NCI-H2196 treated with DMSO at 0.1 percent for 48 hours (cell line): ENCODE results near the gene LMAN1L.
A peak's percentile ranks its signal among the peaks of the same experiment; 100 is the strongest.

Experiments
- DNase-seq: peaks from one replicate; lab custom pipeline; 2025; ENCODE audit not compliant: unreplicated experiment; lab: John Stamatoyannopoulos, UW

The LMAN1L gene

DNA sequence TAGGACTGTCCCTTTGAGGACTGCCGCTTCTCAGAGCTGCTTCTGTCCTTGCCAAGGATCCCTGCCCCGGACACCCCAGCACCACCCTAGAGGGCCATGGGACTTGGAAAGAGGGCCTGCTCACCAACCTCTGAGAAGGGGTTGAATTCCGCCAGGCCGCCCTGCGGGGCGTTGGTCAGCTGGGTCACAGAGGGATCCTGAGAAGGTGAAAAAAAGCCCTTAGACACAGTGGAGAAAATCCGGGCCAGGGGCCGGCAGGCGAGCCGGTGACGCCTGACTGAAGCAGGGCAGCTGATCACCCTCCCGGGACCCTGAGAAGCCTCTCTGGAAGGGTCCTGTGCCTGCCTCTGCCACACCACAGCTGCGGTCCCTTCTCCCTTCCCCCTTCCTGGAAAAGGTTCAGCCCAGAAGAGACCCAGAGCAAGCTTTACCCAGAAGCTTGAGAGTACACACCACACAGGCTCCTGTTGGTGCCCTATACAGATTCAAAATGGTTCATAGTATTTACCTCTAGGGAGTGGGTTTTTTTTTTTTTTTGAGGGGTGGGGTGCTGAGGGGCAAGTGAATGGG is 41.9 kb downstream of the LMAN1L start:
- no peak for DNase-seq

DNA sequence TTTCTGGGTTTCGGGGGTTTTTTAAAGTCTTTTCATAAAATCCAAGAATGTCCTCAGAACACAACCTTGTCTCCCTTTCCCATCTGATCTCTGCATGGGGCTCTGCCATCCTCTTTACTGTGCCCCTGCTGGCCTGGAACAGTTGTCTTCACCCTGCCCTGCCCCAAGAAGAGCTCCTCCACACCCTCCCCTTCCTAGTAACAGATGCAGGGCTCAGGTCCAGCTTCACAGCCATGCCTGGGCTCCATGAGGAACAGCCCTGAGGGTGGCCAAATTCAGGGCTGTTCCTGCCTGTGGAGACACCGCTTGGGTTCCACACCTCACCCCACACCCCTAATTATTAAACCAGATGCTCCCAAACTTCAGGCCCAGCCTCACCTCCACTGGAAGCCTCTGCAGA is 43.2 kb downstream of the LMAN1L start:
- no peak for DNase-seq

DNA sequence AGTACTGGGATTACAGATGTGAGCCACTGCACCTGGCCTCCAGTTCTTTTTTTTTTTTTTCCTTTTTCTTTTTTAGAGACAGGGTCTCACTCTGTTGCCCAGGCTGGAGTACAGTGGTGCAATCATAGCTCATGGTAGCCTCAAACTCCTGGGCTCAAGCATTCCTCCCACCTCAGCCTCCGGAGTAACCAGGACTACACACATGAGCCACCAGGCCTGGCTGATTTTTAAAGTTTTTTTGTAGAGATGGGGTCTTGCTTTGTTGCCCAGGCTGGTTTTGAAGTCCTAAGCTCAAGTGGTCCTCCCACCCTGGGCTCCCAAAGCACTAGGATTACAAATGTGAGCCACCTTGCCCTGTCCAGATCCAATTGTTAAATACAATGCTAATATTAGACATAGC is 43.9 kb downstream of the LMAN1L start:
- DNase-seq: no peak

DNA sequence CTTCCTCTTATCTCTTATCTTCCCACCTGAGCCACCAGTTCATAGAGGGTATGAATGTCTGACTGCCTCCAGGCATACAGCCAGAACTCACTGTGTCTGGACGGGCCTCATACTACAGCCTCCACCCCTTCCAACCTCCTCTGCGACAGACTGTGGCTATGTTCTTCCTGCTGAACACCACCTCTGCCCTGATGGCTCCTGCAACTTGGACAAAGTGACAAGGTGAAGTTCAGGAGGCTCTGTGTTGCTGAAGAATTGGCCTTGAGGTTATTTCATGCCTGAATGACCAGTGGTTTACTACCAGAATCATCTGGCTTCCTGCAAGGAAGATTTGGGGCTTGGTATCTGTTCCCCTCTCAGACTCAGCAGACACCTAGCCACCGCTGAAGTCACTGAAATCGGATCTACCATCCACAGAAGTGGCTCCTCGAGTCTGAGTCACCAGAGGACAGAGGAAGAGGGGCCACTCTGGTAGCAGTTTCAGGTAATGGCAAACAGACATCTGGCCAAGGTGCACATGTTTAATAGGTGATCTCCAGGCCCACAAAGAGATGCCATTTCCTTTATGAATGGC is 44.5 kb downstream of the LMAN1L start:
- DNase-seq: peak; percentile 33

- DNase-seq: no peak
These were observed 45.2 kb downstream of the LMAN1L start for GRCh38 chr15:74857671-74858368.

GRCh38 chr15:74858369-74858740 is 45.7 kb downstream of the LMAN1L start:
- DNase-seq: no peak

- no peak for DNase-seq
These were observed 50.8 kb downstream of the LMAN1L start for GRCh38 chr15:74863239-74864056.

DNA sequence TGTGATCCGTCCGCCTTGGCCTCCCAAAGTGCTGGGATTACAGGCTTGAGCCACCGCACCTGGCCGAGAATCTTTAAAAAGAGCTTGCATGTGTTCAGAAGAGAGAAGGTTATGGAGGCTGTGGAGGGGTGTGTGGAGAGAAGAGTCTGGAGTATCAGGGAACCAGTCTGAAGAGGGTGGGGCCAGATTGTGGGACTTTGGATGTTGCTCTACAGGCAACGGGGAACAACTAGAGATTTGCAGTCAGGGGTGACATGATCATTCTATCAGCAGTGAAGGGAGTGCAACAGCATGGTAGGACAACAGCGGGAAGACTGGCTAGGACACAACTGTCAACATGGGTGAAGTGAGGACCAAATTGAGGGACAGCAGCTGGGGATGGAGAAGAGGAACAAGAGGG is 51.7 kb downstream of the LMAN1L start:
- no peak for DNase-seq

DNA sequence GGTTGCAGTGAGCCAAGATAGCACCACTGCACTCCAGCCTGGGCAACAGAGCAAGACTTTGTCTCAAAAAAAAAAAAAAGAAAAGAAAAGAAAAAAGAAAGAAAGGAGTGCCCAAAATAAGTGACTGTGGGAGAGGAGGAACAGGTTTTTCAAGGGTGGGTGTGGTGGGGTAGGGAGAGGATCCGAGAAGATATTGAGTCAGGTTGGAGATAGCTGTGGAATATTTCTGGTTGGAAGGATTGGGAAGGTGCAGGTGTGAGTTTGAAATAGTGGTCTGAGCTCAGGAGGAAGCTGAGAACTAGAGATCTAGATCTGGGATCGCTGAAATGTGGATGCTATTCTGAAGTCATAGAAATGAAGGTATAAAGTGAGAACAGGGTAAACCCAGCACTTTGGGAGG is 52.7 kb downstream of the LMAN1L start:
- DNase-seq: no peak

GRCh38 chr15:74866090-74866489 is 53.5 kb downstream of the LMAN1L start:
- DNase-seq: no peak

GRCh38 chr15:74867466-74868038 is 54.9 kb downstream of the LMAN1L start:
- DNase-seq: no peak

- no peak for DNase-seq
These were observed 55.4 kb downstream of the LMAN1L start for GRCh38 chr15:74868059-74868458.

GRCh38 chr15:74869372-74869725 is 56.7 kb downstream of the LMAN1L start:
- DNase-seq: no peak

DNA sequence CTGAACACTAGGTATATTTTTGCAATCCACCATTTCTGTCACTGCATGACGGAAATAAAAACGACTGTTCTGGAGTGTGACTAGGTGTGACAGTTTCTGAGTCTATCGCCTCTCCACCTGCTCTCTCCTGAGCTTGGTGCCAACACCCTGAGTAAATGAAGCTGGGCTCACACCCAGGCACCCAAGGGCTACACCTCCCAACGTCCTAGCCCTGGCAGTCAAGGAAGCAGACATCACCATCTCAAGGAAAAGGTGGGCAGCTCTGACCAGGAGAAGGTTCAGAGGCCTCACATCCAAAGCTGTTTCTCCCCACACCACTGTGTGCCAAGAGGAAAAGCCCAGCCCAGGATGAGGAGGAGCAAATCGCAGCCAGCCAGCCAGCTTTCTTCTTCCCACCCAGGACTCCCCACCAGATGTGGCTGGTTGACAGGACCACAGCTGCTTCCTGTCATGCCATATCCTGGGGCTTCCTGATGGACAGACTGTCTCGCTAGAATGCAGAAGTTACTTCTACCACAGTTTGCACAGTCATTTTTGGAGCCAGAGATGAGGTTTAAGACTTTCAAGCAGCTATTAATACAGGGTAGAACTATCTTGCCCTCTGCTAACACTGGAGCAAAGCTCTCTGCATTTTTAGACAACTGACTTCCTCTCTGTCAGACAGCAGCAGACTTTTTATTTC is 57.2 kb downstream of the LMAN1L start:
- no peak for DNase-seq

DNA sequence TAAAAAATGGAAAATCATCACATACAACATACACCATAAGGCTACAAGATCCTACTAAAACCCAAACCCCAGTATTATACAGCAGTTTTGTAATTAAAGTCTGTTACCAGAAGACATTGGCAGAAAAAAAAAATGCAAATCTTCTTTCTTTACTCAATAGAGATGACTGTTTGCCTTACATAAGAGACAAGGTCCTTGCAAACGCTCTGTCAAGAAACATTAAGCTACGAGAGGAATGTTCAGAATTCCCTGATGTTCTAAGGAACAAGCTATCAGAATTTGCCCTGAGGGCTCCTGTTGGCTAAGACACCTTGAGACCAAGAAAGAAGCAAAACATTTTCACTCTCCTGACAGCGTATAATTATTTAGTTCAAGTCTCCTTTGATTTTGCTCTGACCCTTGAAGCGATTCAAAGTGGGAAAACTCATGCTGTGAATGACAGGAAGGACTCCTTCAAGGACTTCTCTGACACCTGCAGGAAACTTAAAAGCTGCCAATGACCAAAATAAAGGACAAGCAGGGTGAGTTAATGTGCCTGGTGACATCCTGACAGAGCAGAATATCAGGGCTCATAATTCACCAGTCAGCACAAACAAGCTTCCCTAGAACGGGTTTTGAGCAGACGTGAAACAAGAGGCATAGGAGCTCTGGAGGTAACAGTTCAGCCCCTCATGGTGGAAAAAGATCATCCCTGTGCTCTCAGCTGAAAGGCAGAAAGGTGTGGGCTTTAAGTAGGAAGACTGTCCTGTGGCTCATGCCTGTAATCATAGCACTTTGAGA is 58.0 kb downstream of the LMAN1L start:
- DNase-seq: no peak

DNA sequence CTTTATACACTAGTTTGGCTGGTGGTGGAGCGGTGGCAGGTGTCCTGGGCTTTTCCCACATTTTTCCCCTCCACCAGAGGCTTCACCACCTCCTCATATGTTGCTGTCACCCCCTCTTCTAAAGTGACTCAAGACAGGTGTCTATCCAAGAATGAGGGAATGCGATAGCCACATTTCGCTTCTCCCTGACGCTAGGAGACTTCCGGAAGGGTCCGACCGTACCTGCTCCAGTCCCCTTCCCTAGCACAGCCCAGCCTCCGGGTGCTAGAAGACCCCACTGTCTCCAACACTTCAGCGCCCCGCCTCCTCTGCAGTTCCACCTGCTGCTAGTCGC is 60.0 kb downstream of the LMAN1L start:
- no peak for DNase-seq

- DNase-seq: peak; percentile 57
These were observed 60.6 kb downstream of the LMAN1L start, which contains the start of gene SCAMP2 for GRCh38 chr15:74873036-74873755. Gene SCAMP2 (minus strand): TSS chr15:74873365. CDS start chr15:74873255, 110 bp downstream.

GRCh38 chr15:74873756-74874424 is 61.3 kb downstream of the LMAN1L start:
- no peak for DNase-seq
